Heart right ventricle (tissue), 16 donors: ENCODE data around the gene FBXL20. TPM values are rescaled to one million over a fixed set of nuclear protein-coding genes. Genes with fewer than 3 reads are reported as not detected.

Experiments
- ATAC-seq, 8 donors: fragments of 200-7000 bp; cut with Tn5 transposase; one replicate each; pipeline ENCODE4 v1.9.1; 2020; ENCODE audit warnings: mild to moderate bottlenecking in 8 of 8, moderate library complexity in 8 of 8, moderate number of reproducible peaks in 1 of 8
- DNase-seq, 2 donors: peaks; one replicate each; pipeline ENCODE4 v3.0.0-alpha.2; 2020
- H3K27ac ChIP-seq, 10 donors: fragments of 200-600 bp; sonication (generic) in 2 of 10; one replicate each; pipeline versions ENCODE4 v1.5.0 to v1.8.0; 2020 to 2022; ENCODE audit warnings: mild to moderate bottlenecking in 3 of 10
- H3K27me3 ChIP-seq, 7 donors: fragments of 200-600 bp; one replicate each; pipeline ENCODE4 v1.8.0; 2021 to 2022; ENCODE audit warnings: mild to moderate bottlenecking in 2 of 7
- H3K36me3 ChIP-seq, 9 donors: fragments of 200-600 bp; sonication (generic) in 1 of 9; one replicate each; pipeline versions ENCODE4 v1.5.0 to v1.8.0; 2020 to 2022; ENCODE audit warnings: mild to moderate bottlenecking in 2 of 9
- H3K4me1 ChIP-seq, 9 donors: fragments of 200-600 bp; sonication (generic) in 1 of 9; one replicate each; pipeline versions ENCODE4 v1.5.0 to v1.8.0; 2020 to 2022; ENCODE audit warnings: mild to moderate bottlenecking in 4 of 9
- H3K4me3 ChIP-seq, 10 donors: fragments of 200-600 bp; sonication (generic) in 2 of 10; one replicate each; pipeline versions ENCODE4 v1.5.0 to v1.8.0; 2020 to 2022; ENCODE audit warnings: mild to moderate bottlenecking in 7 of 10, moderate library complexity in 2 of 10
- H3K9me3 ChIP-seq, 11 donors: fragments of 200-600 bp in 10 of 11; sonication (generic) in 2 of 11; one replicate each; pipeline versions ENCODE4 v1.5.0 to v1.8.0; 2013 to 2022; ENCODE audit warnings: mild to moderate bottlenecking in 2 of 11, control low read depth in 1 of 11, moderate library complexity in 1 of 11
- CTCF ChIP-seq, 9 donors: fragments of 200-600 bp; sonication (generic) in 2 of 9; IDR thresholded peaks; one replicate each; pipeline versions ENCODE4 v1.5.0 to v1.8.0; 2021 to 2022; ENCODE audit warnings: antibody characterized with exemption in 9 of 9, mild to moderate bottlenecking in 5 of 9, moderate library complexity in 1 of 9
- WGBS, 2 donors: extraction: QIAGEN DNeasy Blood & Tissue Kit; methylation state at CpG; one replicate each; pipeline ENCODE4 v1.1.7; 2013; ENCODE audit warnings: inconsistent platforms in 1 of 2; 5-methylcytosine and 5-hydroxymethylcytosine counted together
- intact Hi-C, 10 donors: fragments of 100-400 bp; cut with DNase I; formaldehyde crosslinking; loops; one replicate each; pipeline versions ENCODE4 v1.11.1 to v1.14.2; 2022
- polyA plus RNA-seq, 2 donors: library from polyadenylated mRNA; stranded (reverse); fragments of 200-250 nt; gene quantifications; one replicate each; pipeline ENCODE4 v1.2.3, GENCODE V29; 2013
- total RNA-seq, 10 donors: library from RNA; stranded (reverse); fragmentation: NEBNext Ultra II Directional in 3 of 10; extraction: Animal tissue kit (Norgen Biotek cat#: 25700) in 3 of 10; gene quantifications; one replicate each; pipeline versions ENCODE4 v1.2.1 to v1.2.4, GENCODE V29; 2021 to 2023
- donor health status: Arrhythmogenic right ventricular cardiomyopathy.
- donor health status: ischemic (EF 13 %, LVEDD 7.1; RV severe dilation, severe dysfunction).
- donor health status: healthy with polysubstance abuse.
- donor health status: DM: no; HTN: yes; CAD: no.
- donor health status: DM: no; HTN: no; CAD: no.
- donor health status: ischemic (EF 25% LVEDD 6.9; RV normal size, moderate dysfunction).
- donor health status: ischemic (EF 25% LVEDD 5.7; RV mildly dilated, moderate dysfunction).
- donor health status: healthy.
- donor health status: DM: yes; HTN: yes; CAD: no.
- donor health status: Ischemic cardiomyopathy.
- donor health status: ischemic (EF 35%, LVEDD 5.7; RV mildly dilated, moderate dysfunction).
- donor health status: nonischemic (EF 11% LVEDD 7.7; RV severe dilation, severe dysfunction).
- donor health status: DM: yes; HTN: yes; CAD: no.
- donor health status: PGD.
- donor health status: ischemic (EF 29% LVEDD 5.4; RV normal size, mild dysfunction).
- donor health status: nonischemic (EF 23%, LVEDD 6.1; RV moderate dilation, normal function).

The FBXL20 gene
- total and polyA plus RNA-seq, 12 donors: 1.7 to 19.7 (median 15.5) TPM

GRCh38 chr17:39212841-39213480 is 188.5 kb downstream of the FBXL20 start:
- no peak for TF ChIP-seq CTCF (IDR thresholded peaks at IDR 0.05)
- Histone ChIP-seq H3K9me3 (no peaks in the 10 kb centered on the region), H3K4me1 (peaks cover 9 to 24% (median 17%) of the 10 kb centered on the region in 9 donors), H3K36me3 (no peaks in the 10 kb centered on the region), H3K27me3 (peaks cover 0 to 25% (median 7%) of the 10 kb centered on the region in 7 donors), H3K27ac (peak overlapping the region in 1 of 10 donors; percentile 50), H3K4me3 (no peak overlapping the region)
- DNase-seq (peak in 1 of 2 donors; percentile 18), ATAC-seq (peak in 2 of 8 donors; percentile 36 to 47)
- intact Hi-C loops: no loop called here
- 57 to 61% methylated on average over 16 of the region's 16 CpGs for WGBS, 2 donors

GRCh38 chr17:39212195-39212810 is 189.1 kb downstream of the FBXL20 start:
- Histone ChIP-seq H3K36me3 (no peaks in the 10 kb centered on the region), H3K27me3 (peaks cover 0 to 19% (median 7%) of the 10 kb centered on the region in 7 donors), H3K9me3 (no peaks in the 10 kb centered on the region), H3K4me1 (peaks cover 9 to 24% (median 18%) of the 10 kb centered on the region in 9 donors), H3K4me3 (no peak overlapping the region), H3K27ac (peak overlapping the region in 1 of 10 donors; percentile 50)
- ATAC-seq: peak in 3 of 8 donors; percentile 5 to 40 (median 39)
- DNase-seq: no peak
- intact Hi-C loops: no loop called here
- WGBS, 2 donors: 75 to 78% methylated on average over 11 of the region's 11 CpGs
- TF ChIP-seq CTCF (IDR thresholded peaks at IDR 0.05): no peak

- TF ChIP-seq CTCF (IDR thresholded peaks at IDR 0.05): no peak
- peaks cover 0 to 3% (median 1%) of the 10 kb centered on the region in 9 donors for H3K36me3 ChIP-seq
- peak overlapping the region in 4 of 10 donors; percentile 13 to 50 (median 18) for H3K27ac ChIP-seq
- DNase-seq (no peak), ATAC-seq (peak in 1 of 8 donors; percentile 6)
- intact Hi-C loops: no loop called here
- peak overlapping the region; percentile 14 to 57 (median 50) for H3K4me3 ChIP-seq
- peaks cover 0 to 17% (median 2%) of the 10 kb centered on the region in 7 donors for H3K27me3 ChIP-seq
- 8 to 11% methylated on average over 22 of the region's 22 CpGs for WGBS, 2 donors
- H3K9me3 ChIP-seq: no peaks in the 10 kb centered on the region
- H3K4me1 ChIP-seq: peaks cover 9 to 25% (median 18%) of the 10 kb centered on the region in 9 donors
Measured at GRCh38 chr17:39210093-39210434, 191.4 kb downstream of the FBXL20 start.

- H3K36me3 ChIP-seq: peaks cover 0 to 9% (median 7%) of the 10 kb centered on the region in 9 donors
- intact Hi-C loops: loop anchor here in 5 of 10 donors (2.0 to 5.0 kb wide), 2 partner anchors 33 to 35 kb away; no protein-coding TSS in a partner anchor
- no peak for TF ChIP-seq CTCF (IDR thresholded peaks at IDR 0.05)
- DNase-seq: peak; percentile 68 to 74
- H3K27me3 ChIP-seq: peaks cover 0 to 17% (median 2%) of the 10 kb centered on the region in 7 donors
- H3K27ac ChIP-seq: peak overlapping the region in 6 of 10 donors; percentile 13 to 50 (median 32)
- peak overlapping the region; percentile 14 to 57 (median 50) for H3K4me3 ChIP-seq
- 2 to 3% methylated on average over 37 to 39 of the region's 39 CpGs for WGBS, 2 donors
- no peaks in the 10 kb centered on the region for H3K9me3 ChIP-seq
- H3K4me1 ChIP-seq: peaks cover 9 to 25% (median 18%) of the 10 kb centered on the region in 9 donors
- ATAC-seq: peak; percentile 71 to 92 (median 78)
Measured at GRCh38 chr17:39209317-39210092, 191.9 kb downstream of the FBXL20 start.
